H9 (cell line): Measurements from ENCODE around the gene PIAS3. TPM values are rescaled to one million over a fixed set of nuclear protein-coding genes. Genes with fewer than 3 reads are reported as not detected.

ENCODE experiments used
- DNase-seq: peaks from one replicate; pipeline ENCODE4 v3.0.0-alpha.2; 2017
- H2AFZ ChIP-seq: one replicate; pipeline ENCODE4 v1.6.1; 2013; ENCODE audit warnings: mild to moderate bottlenecking, low read length, control low read depth, moderate library complexity
- H2AK5ac ChIP-seq: 2 replicates; pipeline ENCODE4 v1.6.1; 2013; ENCODE audit warnings: low read length, control low read depth, mixed read lengths; ENCODE audit not compliant: insufficient read length
- H2BK120ac ChIP-seq: one replicate; pipeline ENCODE4 v1.6.1; 2013; ENCODE audit warnings: low read depth, mild to moderate bottlenecking, low read length, control low read depth, inconsistent platforms; ENCODE audit not compliant: poor library complexity, severe bottlenecking
- H2BK12ac ChIP-seq: 2 replicates; pipeline ENCODE4 v1.6.1; 2013; ENCODE audit warnings: low read length, control low read depth, mixed read lengths, low read depth; ENCODE audit not compliant: insufficient read length
- H2BK15ac ChIP-seq: 2 replicates; pipeline ENCODE4 v1.6.1; 2013; ENCODE audit warnings: low read depth, low read length, control low read depth
- H2BK20ac ChIP-seq: one replicate; pipeline ENCODE4 v1.6.1; 2013; ENCODE audit warnings: low read depth, mild to moderate bottlenecking, low read length, control low read depth, inconsistent platforms; ENCODE audit not compliant: poor library complexity, severe bottlenecking
- H2BK5ac ChIP-seq: 2 replicates; pipeline ENCODE4 v1.6.1; 2013; ENCODE audit warnings: low read length, control low read depth, mixed read lengths; ENCODE audit not compliant: insufficient read length
- H3K14ac ChIP-seq: 2 replicates; pipeline ENCODE4 v1.6.1; 2013; ENCODE audit warnings: low read length, control low read depth; ENCODE audit not compliant: insufficient read depth
- H3K18ac ChIP-seq: 2 replicates; pipeline ENCODE4 v1.6.1; 2013; ENCODE audit warnings: low read depth, mild to moderate bottlenecking, mixed read lengths, low read length, control low read depth; ENCODE audit not compliant: insufficient read length
- H3K23ac ChIP-seq: 2 replicates; pipeline ENCODE4 v1.6.1; 2013; ENCODE audit warnings: low read length, control low read depth, mixed read lengths, low read depth; ENCODE audit not compliant: insufficient read length
- H3K23me2 ChIP-seq: 2 replicates; pipeline ENCODE4 v1.6.1; 2013; ENCODE audit warnings: low read depth, mild to moderate bottlenecking, mixed read lengths, low read length, control low read depth; ENCODE audit not compliant: insufficient read length, poor library complexity, severe bottlenecking
- H3K27ac ChIP-seq: 2 replicates; pipeline ENCODE4 v1.5.1; 2013; ENCODE audit warnings: low read length, control low read depth, mixed read lengths, low read depth; ENCODE audit not compliant: insufficient read length
- H3K27me3 ChIP-seq: 2 replicates; pipeline ENCODE4 v1.6.1; 2013; ENCODE audit warnings: low read length, control low read depth, inconsistent platforms; ENCODE audit not compliant: insufficient read depth
- H3K4ac ChIP-seq: 2 replicates; pipeline ENCODE4 v1.6.1; 2013; ENCODE audit warnings: low read depth, mild to moderate bottlenecking, control low read depth, inconsistent platforms, low read length, moderate library complexity
- H3K4me1 ChIP-seq: 2 replicates; pipeline ENCODE4 v1.6.1; 2013; ENCODE audit warnings: low read length, control low read depth, inconsistent platforms; ENCODE audit not compliant: insufficient read depth
- H3K4me2 ChIP-seq: 2 replicates; pipeline ENCODE4 v1.6.1; 2013; ENCODE audit warnings: low read length, control low read depth, mixed read lengths; ENCODE audit not compliant: insufficient read length, insufficient read depth
- H3K56ac ChIP-seq: 2 replicates; pipeline ENCODE4 v1.6.1; 2013; ENCODE audit warnings: low read depth, mild to moderate bottlenecking, mixed read lengths, low read length, control low read depth; ENCODE audit not compliant: insufficient read length
- H3K79me1 ChIP-seq: 2 replicates; pipeline ENCODE4 v1.6.1; 2013; ENCODE audit warnings: low read depth, mild to moderate bottlenecking, moderate library complexity, low read length, control low read depth, inconsistent platforms; ENCODE audit not compliant: insufficient read depth, poor library complexity, severe bottlenecking
- H3K79me2 ChIP-seq: 2 replicates; pipeline ENCODE4 v1.6.1; 2013; ENCODE audit warnings: low read length, control low read depth, inconsistent platforms; ENCODE audit not compliant: insufficient read depth
- H3K9ac ChIP-seq: 2 replicates; pipeline ENCODE4 v1.6.1; 2013; ENCODE audit warnings: low read length, control low read depth, mixed read lengths; ENCODE audit not compliant: insufficient read length; ENCODE audit errors: extremely low read depth
- H3K9me3 ChIP-seq: one replicate; pipeline ENCODE4 v1.6.1; 2013; ENCODE audit warnings: low read depth, low read length, inconsistent platforms; ENCODE audit not compliant: control insufficient read depth
- H3T11ph ChIP-seq: one replicate; pipeline ENCODE4 v1.6.1; 2013; ENCODE audit warnings: mild to moderate bottlenecking, low read length, control low read depth, inconsistent platforms
- H4K20me1 ChIP-seq: one replicate; pipeline ENCODE4 v1.6.1; 2013; ENCODE audit not compliant: control insufficient read depth, insufficient read length, insufficient read depth
- H4K5ac ChIP-seq: 2 replicates; pipeline ENCODE4 v1.6.1; 2013; ENCODE audit warnings: low read depth, mild to moderate bottlenecking, mixed read lengths, low read length, control low read depth; ENCODE audit not compliant: insufficient read length
- H4K8ac ChIP-seq: replicated peaks from 2 replicates; pipeline ENCODE4 v1.6.1; 2013; ENCODE audit warnings: low read length, control low read depth, mixed read lengths, low read depth; ENCODE audit not compliant: insufficient read length
- H4K91ac ChIP-seq: 2 replicates; pipeline ENCODE4 v1.6.1; 2013; ENCODE audit warnings: low read depth, mild to moderate bottlenecking, moderate library complexity, mixed read lengths, low read length, control low read depth; ENCODE audit not compliant: insufficient read length
- H3K27ac Mint-ChIP-seq, 3 experiments: 2 replicates in 2 of 3; 3 replicates in 1 of 3; pipeline ENCODE4 v1.8.0; 2020 to 2021; ENCODE audit warnings: mixed read lengths in 3 of 3, mild to moderate bottlenecking in 1 of 3, moderate library complexity in 1 of 3
- H3K27me3 Mint-ChIP-seq: 2 replicates; pipeline ENCODE4 v1.8.0; 2021; ENCODE audit warnings: low read depth, mild to moderate bottlenecking, moderate library complexity, mixed read lengths
- H3K36me3 Mint-ChIP-seq, 3 experiments: 2 replicates in 2 of 3; 3 replicates in 1 of 3; pipeline ENCODE4 v1.8.0; 2020 to 2021; ENCODE audit warnings: low read depth in 3 of 3, mixed read lengths in 3 of 3; ENCODE audit not compliant: insufficient read depth in 1 of 3
- H3K4me1 Mint-ChIP-seq, 2 experiments: 2 replicates each; pipeline ENCODE4 v1.8.0; 2020; ENCODE audit warnings: mixed read lengths in 2 of 2
- H3K4me3 Mint-ChIP-seq, 2 experiments: 2 replicates in 1 of 2; 3 replicates in 1 of 2; pipeline ENCODE4 v1.8.0; 2020 to 2021; ENCODE audit warnings: mild to moderate bottlenecking in 2 of 2, mixed read lengths in 2 of 2, moderate library complexity in 1 of 2
- H3K9me3 Mint-ChIP-seq, 2 experiments: 2 replicates in 1 of 2; 3 replicates in 1 of 2; pipeline ENCODE4 v1.8.0; 2020; ENCODE audit warnings: mild to moderate bottlenecking in 2 of 2, mixed read lengths in 2 of 2, moderate library complexity in 1 of 2
- WGBS: extraction: QIAGEN DNeasy Blood & Tissue Kit; methylation state at CpG from one replicate; pipeline ENCODE4 v1.1.7; 2013; ENCODE audit warnings: missing lambda C conversion rate, low lambda C conversion rate, mixed read lengths; ENCODE audit not compliant: insufficient read length; ENCODE audit errors: extremely low coverage; 5-methylcytosine and 5-hydroxymethylcytosine counted together
- total RNA-seq: library from RNA; stranded (reverse); gene quantifications from 2 replicates; pipeline ENCODE4 v1.2.1, GENCODE V29; 2021
- TF ChIP-seq, protein P1 (sequence below): fragments of 200-600 bp; sonication (generic); conservative IDR thresholded peaks from 3 replicates; pipeline ENCODE4 v1.8.0; 2021; ENCODE audit warnings: antibody characterized with exemption, mild to moderate bottlenecking

The PIAS3 gene
- total RNA-seq, 1 experiment from 2014 or later = 33.9 TPM

- H3K79me2 ChIP-seq = no peaks in the 10 kb centered on the region
- Mint-ChIP-seq H3K4me3 (peak overlapping the region; percentile 24 to 82; a peak in 4 of 5 replicates), H3K9me3 (no peaks in the 10 kb centered on the region), H3K36me3 (no peaks in the 10 kb centered on the region), H3K27me3 (peaks cover 33% of the 10 kb centered on the region), H3K27ac (peak overlapping the region in 1 of 3 experiments; percentile 16; a peak in 1 of 7 replicates), H3K4me1 (peaks cover 23 to 27% of the 10 kb centered on the region in 2 experiments)
- no peak overlapping the region for H4K91ac ChIP-seq
- H3K27me3 ChIP-seq = peaks cover 8% of the 10 kb centered on the region; the same call in 1 of the 2 replicates
- H3T11ph ChIP-seq = no peak overlapping the region
- H2BK15ac ChIP-seq = no peak overlapping the region
- H3K79me1 ChIP-seq = no peaks in the 10 kb centered on the region
- no peak overlapping the region for H4K8ac ChIP-seq
- H2AFZ ChIP-seq = no peak overlapping the region
- no peaks in the 10 kb centered on the region for H3K4me1 ChIP-seq
- H3K4ac ChIP-seq = no peak overlapping the region
- no peak overlapping the region for H2BK20ac ChIP-seq
- H3K56ac ChIP-seq = no peak overlapping the region
- no peak overlapping the region for H2BK5ac ChIP-seq
- no peak overlapping the region for H3K9ac ChIP-seq
- TF ChIP-seq, protein P1, sequence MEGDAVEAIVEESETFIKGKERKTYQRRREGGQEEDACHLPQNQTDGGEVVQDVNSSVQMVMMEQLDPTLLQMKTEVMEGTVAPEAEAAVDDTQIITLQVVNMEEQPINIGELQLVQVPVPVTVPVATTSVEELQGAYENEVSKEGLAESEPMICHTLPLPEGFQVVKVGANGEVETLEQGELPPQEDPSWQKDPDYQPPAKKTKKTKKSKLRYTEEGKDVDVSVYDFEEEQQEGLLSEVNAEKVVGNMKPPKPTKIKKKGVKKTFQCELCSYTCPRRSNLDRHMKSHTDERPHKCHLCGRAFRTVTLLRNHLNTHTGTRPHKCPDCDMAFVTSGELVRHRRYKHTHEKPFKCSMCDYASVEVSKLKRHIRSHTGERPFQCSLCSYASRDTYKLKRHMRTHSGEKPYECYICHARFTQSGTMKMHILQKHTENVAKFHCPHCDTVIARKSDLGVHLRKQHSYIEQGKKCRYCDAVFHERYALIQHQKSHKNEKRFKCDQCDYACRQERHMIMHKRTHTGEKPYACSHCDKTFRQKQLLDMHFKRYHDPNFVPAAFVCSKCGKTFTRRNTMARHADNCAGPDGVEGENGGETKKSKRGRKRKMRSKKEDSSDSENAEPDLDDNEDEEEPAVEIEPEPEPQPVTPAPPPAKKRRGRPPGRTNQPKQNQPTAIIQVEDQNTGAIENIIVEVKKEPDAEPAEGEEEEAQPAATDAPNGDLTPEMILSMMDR = no peak
- no peaks in the 10 kb centered on the region for H3K9me3 ChIP-seq
- no peaks in the 10 kb centered on the region for H4K20me1 ChIP-seq
- no peak overlapping the region for H3K14ac ChIP-seq
- no peak overlapping the region for H2BK120ac ChIP-seq
- no CpG with 5 or more reads among the region's 8 CpGs for WGBS
- no peak overlapping the region for H3K23ac ChIP-seq
- no peak overlapping the region for H3K4me2 ChIP-seq
- H2BK12ac ChIP-seq = no peak overlapping the region
- DNase-seq = no peak
- no peak overlapping the region for H3K18ac ChIP-seq
- peaks cover 7% of the 10 kb centered on the region for H3K23me2 ChIP-seq
- no peak overlapping the region for H4K5ac ChIP-seq
- no peak overlapping the region for H3K27ac ChIP-seq
- H2AK5ac ChIP-seq = no peak overlapping the region
Measured at GRCh38 chr1:145886816-145887215, 27.9 kb upstream of the PIAS3 start.
